K562 (cell line): ENCODE data around the gene TSTD2. TPM values are rescaled to one million over a fixed set of nuclear protein-coding genes. Genes with fewer than 3 reads are reported as not detected.

Experiments
- ATAC-seq: fragments of 200-7000 bp; cut with Tn5 transposase; 3 replicates; pipeline ENCODE4 v1.9.1; 2020; ENCODE audit warnings: moderate library complexity
- BruUV-seq: library from RNA; stranded (reverse); fragments of 400-500 nt; replicated peaks from 2 replicates; lab custom pipeline; 2021; lab: Mats Ljungman, UMichigan
- CTCF ChIA-PET: fragments of 300-600 bp; formaldehyde crosslinking; extraction: SDS; loops from one replicate; lab custom pipeline; 2021; ENCODE audit warnings: low intra/inter-chr PET ratio; lab: Yijun Ruan, JAX
- POLR2A ChIA-PET: fragments of 300-600, 350-650 bp; sonication (Branson Sonifier 250); formaldehyde crosslinking; extraction: SDS; loops from one replicate; lab custom pipeline; 2021; ENCODE audit warnings: antibody characterized with exemption, inconsistent platforms; lab: Yijun Ruan, JAX
- DNase-seq, 4 experiments: peaks; one replicate each; pipeline versions ENCODE4 v3.0.0 to v3.0.0-alpha.2; 2011 to 2018; ENCODE audit warnings: low spot score in 3 of 4, mixed read lengths in 3 of 4; ENCODE audit errors: extremely low read depth in 1 of 4
- FAIRE-seq: peaks from 2 replicates; lab custom pipeline; 2011; peaks lifted over from hg19 to GRCh38; lab: Jason Lieb, UNC
- H2AFZ ChIP-seq: 2 replicates; pipeline ENCODE4 v1.6.0; 2011; ENCODE audit warnings: low read depth, low read length, control low read depth, inconsistent platforms
- H3K27ac ChIP-seq: fragments of 200-600 bp; 3 replicates; pipeline ENCODE4 v1.8.0; 2011; ENCODE audit warnings: low read depth, mild to moderate bottlenecking, control low read depth, inconsistent platforms, low read length, moderate library complexity, mixed read lengths; ENCODE audit errors: extremely low read depth
- H3K27me3 ChIP-seq, 2 experiments: fragments of 300-600 bp in 1 of 2; 2 replicates in 1 of 2; 3 replicates in 1 of 2; pipeline versions ENCODE4 v1.6.0 to v1.8.0; 2011; ENCODE audit warnings: inconsistent platforms in 2 of 2, low read length in 2 of 2, mild to moderate bottlenecking in 1 of 2, mixed read lengths in 1 of 2, moderate library complexity in 1 of 2; ENCODE audit not compliant: control insufficient read depth in 2 of 2, insufficient read depth in 2 of 2
- H3K36me3 ChIP-seq: fragments of 300-600 bp; 3 replicates; pipeline ENCODE4 v1.8.0; 2011; ENCODE audit warnings: mild to moderate bottlenecking, low read length, inconsistent platforms; ENCODE audit not compliant: control insufficient read depth, insufficient read depth
- H3K4me1 ChIP-seq, 2 experiments: fragments of 200-600 bp in 1 of 2; replicated peaks in 1 of 2; 2 replicates in 1 of 2; 3 replicates in 1 of 2; pipeline versions ENCODE4 v1.5.1 to v1.8.0; 2011; ENCODE audit warnings: inconsistent platforms in 2 of 2, low read length in 2 of 2, mild to moderate bottlenecking in 1 of 2, mixed read lengths in 1 of 2, moderate library complexity in 1 of 2; ENCODE audit not compliant: control insufficient read depth in 2 of 2, insufficient read depth in 2 of 2
- H3K4me2 ChIP-seq: 2 replicates; pipeline ENCODE4 v1.6.1; 2011; ENCODE audit warnings: low read length, control low read depth, inconsistent platforms, mixed read lengths; ENCODE audit not compliant: insufficient read depth
- H3K4me3 ChIP-seq: fragments of 200-600 bp; sonication (generic), shearing (Covaris generic); 2 replicates; pipeline ENCODE4 v1.5.1; 2016; ENCODE audit warnings: control low read depth, inconsistent platforms
- H3K79me2 ChIP-seq: fragments of 200-600 bp; 3 replicates; pipeline ENCODE4 v1.8.0; 2011; ENCODE audit warnings: low read length, inconsistent platforms; ENCODE audit not compliant: control insufficient read depth, insufficient read depth
- H3K9ac ChIP-seq, 2 experiments: 2 replicates each; pipeline versions ENCODE4 v1.6.0 to v1.6.1; 2011; ENCODE audit warnings: low read depth in 2 of 2, low read length in 2 of 2, control low read depth in 1 of 2, inconsistent platforms in 1 of 2, mild to moderate bottlenecking in 1 of 2, mixed read lengths in 1 of 2; ENCODE audit not compliant: insufficient read depth in 1 of 2
- H3K9me1 ChIP-seq: one replicate; pipeline ENCODE4 v1.6.0; 2011; ENCODE audit warnings: inconsistent platforms, mild to moderate bottlenecking, low read length, moderate library complexity; ENCODE audit not compliant: control insufficient read depth, insufficient read depth
- H3K9me3 ChIP-seq: replicated peaks from 2 replicates; pipeline ENCODE4 v1.5.1; 2011; ENCODE audit warnings: low read depth, low read length, inconsistent platforms; ENCODE audit not compliant: control insufficient read depth, insufficient read depth
- H4K20me1 ChIP-seq: replicated peaks from 2 replicates; pipeline ENCODE4 v1.6.1; 2011; ENCODE audit warnings: low read length, inconsistent platforms, mixed read lengths; ENCODE audit not compliant: control insufficient read depth, insufficient read depth
- CHD1 ChIP-seq: fragments of 200-600 bp; sonication (generic); IDR thresholded peaks from one replicate; pipeline ENCODE4 v1.6.1; 2012; ENCODE audit warnings: mild to moderate bottlenecking, moderate library complexity, low read length, inconsistent platforms
- KAT7 ChIP-seq: sonication (generic); formaldehyde crosslinking; IDR thresholded peaks from 2 replicates; pipeline ENCODE4 v1.8.0; 2022; ENCODE audit warnings: missing genetic modification reagents, mild to moderate bottlenecking, borderline replicate concordance
- KLF13 ChIP-seq: fragments of 450-650 bp; IDR thresholded peaks from 2 replicates; pipeline ENCODE4 v1.6.1; 2016; ENCODE audit warnings: missing genetic modification characterization, low read depth, mild to moderate bottlenecking, missing compliant biosample characterization, moderate library complexity, borderline replicate concordance
- PHB ChIP-seq: fragments of 250-450 bp; sonication (Bioruptor Pico); IDR thresholded peaks from 2 replicates; pipeline ENCODE4 v1.5.0; 2021
- POLR2H ChIP-seq: IDR thresholded peaks from 2 replicates; pipeline ENCODE4 v1.6.1; 2016; ENCODE audit warnings: missing genetic modification characterization, low read depth, mild to moderate bottlenecking, control low read depth, missing compliant biosample characterization, moderate library complexity
- ZNF408 ChIP-seq: fragments of 250-450 bp; sonication (Bioruptor Pico); IDR thresholded peaks from 2 replicates; pipeline ENCODE4 v1.4.0; 2020; ENCODE audit warnings: low read depth, mild to moderate bottlenecking, moderate library complexity
- ZNF668 ChIP-seq: fragments of 250-450 bp; sonication (Bioruptor Pico); IDR thresholded peaks from 2 replicates; pipeline ENCODE4 v1.8.0; 2022; ENCODE audit warnings: mild to moderate bottlenecking, inconsistent platforms
- WGBS: fragments of 100-300 bp; shearing (Covaris generic); methylation state at CpG from one replicate; pipeline ENCODE4 v1.1.6; 2016; ENCODE audit warnings: low coverage, mixed read lengths; ENCODE audit not compliant: insufficient coverage; ENCODE audit errors: missing lambda C conversion rate; 5-methylcytosine and 5-hydroxymethylcytosine counted together
- in situ Hi-C: fragments of 300-500 bp; cut with MboI; formaldehyde crosslinking; loops from 4 replicates; pipeline ENCODE4 v1.15.0; 2018; ENCODE audit warnings: inconsistent platforms, mixed read lengths
- intact Hi-C: fragments of 100-400 bp; cut with micrococcal nuclease; formaldehyde crosslinking; loops from 2 replicates; pipeline ENCODE4 v1.14.2; 2022
- polyA plus RNA-seq, 8 experiments: library from polyadenylated mRNA; depleted of rRNA in 4 of 8; stranded (reverse) in 5 of 8; unstranded in 3 of 8; fragments of >200 nt; fragmentation: Nextera tagmentation in 2 of 8; fragmentation: Illumina TruSeq in 1 of 8; extraction: Ambion mirVana in 2 of 8; extraction: Trizol in 1 of 8; gene quantifications; 2 replicates each; pipeline versions ENCODE4 v1.2.1 to v1.2.3, GENCODE V29; 2011 to 2014; ENCODE audit warnings: inconsistent platforms in 1 of 8, missing spikeins in 1 of 8
- total RNA-seq, 7 experiments: library from RNA; depleted of rRNA in 6 of 7; stranded (reverse); fragments of >200 nt in 6 of 7; fragmentation: Illumina TruSeq in 2 of 7; extraction: Trizol in 2 of 7; gene quantifications; 2 replicates each; pipeline versions ENCODE4 v1.2.1 to v1.2.3, GENCODE V29; 2011 to 2021; ENCODE audit warnings: low replicate concordance in 1 of 7

The TSTD2 gene
- total and polyA plus RNA-seq, 9 of the 15 experiments (the other 6 are each of a cell fraction or from before 2014, with no cell fraction given): 10.1 to 36.7 (median 19.0) TPM

DNA sequence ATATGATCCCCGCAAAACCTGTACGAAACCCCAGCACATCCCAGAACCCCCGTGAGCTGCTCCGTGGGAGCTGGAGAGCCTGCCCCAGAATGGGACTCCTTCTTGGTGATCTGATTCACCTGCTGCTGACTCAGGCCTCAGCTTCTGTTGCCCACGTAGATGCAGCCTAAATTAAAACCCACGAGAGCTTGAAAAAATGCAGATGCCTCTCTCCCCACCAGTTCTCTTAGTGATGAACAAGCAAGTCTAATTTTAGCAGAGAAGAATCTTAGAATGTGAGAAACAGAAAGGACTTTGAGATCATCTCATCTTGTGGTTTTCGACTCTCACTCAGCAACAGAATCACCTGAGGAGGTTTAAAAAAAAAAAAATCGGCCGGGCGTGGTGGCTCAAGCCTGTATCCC is 74.1 kb downstream of the TSTD2 start:
- Histone ChIP-seq H3K9me1 (no peaks in the 10 kb centered on the region), H3K4me1 (no peaks in the 10 kb centered on the region), H3K27me3 (no peaks in the 10 kb centered on the region), H3K9ac (no peak overlapping the region), H3K4me2 (no peak overlapping the region), H3K27ac (no peak overlapping the region), H3K79me2 (no peaks in the 10 kb centered on the region), H3K36me3 (peaks cover 32% of the 10 kb centered on the region; the same call in 2 of the 3 replicates), H3K9me3 (no peaks in the 10 kb centered on the region), H4K20me1 (0 out of 2 replicates have a peak, but pooled peaks cover 4% of the 10 kb centered on the region), H3K4me3 (no peak overlapping the region), H2AFZ (no peak overlapping the region)
- ChIA-PET CTCF (no interaction called here), POLR2A (no interaction called here)
- FAIRE-seq (no peak), DNase-seq (no peak), ATAC-seq (no peak)
- intact Hi-C loops (no loop called here), in situ Hi-C loops (no loop called here)
- TF ChIP-seq ZNF668 (CRISPR knock-in tag): no peak
- TF ChIP-seq ZNF408 (CRISPR knock-in tag): no peak
- TF ChIP-seq POLR2H (tag): no peak
- no peak for TF ChIP-seq KAT7 (CRISPR knock-in tag)
- TF ChIP-seq PHB (CRISPR knock-in tag): no peak
- TF ChIP-seq KLF13 (tag): no peak
- TF ChIP-seq CHD1: no peak
- TF ChIP-seq, all 486 proteins: peak for 0
- no TSS peak for BruUV-seq
- WGBS: 90% methylated on average over 8 of the region's 10 CpGs
